IMR-90 (cell line): ENCODE results near the gene RARS1. TPM values are rescaled to one million over a fixed set of nuclear protein-coding genes. Genes with fewer than 3 reads are reported as not detected.

ENCODE experiments used
- ATAC-seq: fragments of 200-7000 bp; cut with Tn5 transposase; 2 replicates; pipeline ENCODE4 v1.9.1; 2020; ENCODE audit warnings: low read depth, mild to moderate bottlenecking, moderate library complexity
- Bru-seq: library from RNA; stranded (reverse); fragments of 400-500 nt; gene quantifications from one replicate; lab custom pipeline; 2021; lab: Mats Ljungman, UMichigan
- BruChase-seq, 2 experiments: library from RNA; stranded (reverse); fragments of 400-500 nt; gene quantifications; one replicate each; lab custom pipeline; 2021; lab: Mats Ljungman, UMichigan
- BruUV-seq: library from RNA; stranded (reverse); fragments of 400-500 nt; replicated peaks from 2 replicates; lab custom pipeline; 2021; lab: Mats Ljungman, UMichigan
- CTCF ChIA-PET: fragments of 300-600 bp; formaldehyde crosslinking; extraction: SDS; loops from one replicate; lab custom pipeline; 2021; ENCODE audit warnings: antibody characterized with exemption; lab: Yijun Ruan, JAX
- POLR2A ChIA-PET: fragments of 300-600 bp; sonication (Branson Sonifier 250); formaldehyde crosslinking; loops from one replicate; lab custom pipeline; 2022; ENCODE audit warnings: antibody characterized with exemption; ENCODE audit not compliant: unreplicated experiment; lab: Charles Lee
- DNase-seq: peaks from one replicate; pipeline ENCODE4 v3.0.0; 2013
- H2AFZ ChIP-seq: replicated peaks from 2 replicates; pipeline ENCODE3; 2013; ENCODE audit warnings: low read length, mild to moderate bottlenecking; ENCODE audit not compliant: poor library complexity
- H2AK5ac ChIP-seq: 2 replicates; pipeline ENCODE4 v1.6.1; 2013; ENCODE audit warnings: low read depth, low read length, inconsistent platforms
- H2AK9ac ChIP-seq: replicated peaks from 2 replicates; pipeline ENCODE3; 2013; ENCODE audit warnings: mild to moderate bottlenecking, low read depth, low read length, moderate library complexity; ENCODE audit not compliant: poor library complexity
- H2BK120ac ChIP-seq: 2 replicates; pipeline ENCODE4 v1.6.1; 2013; ENCODE audit warnings: low read depth, low read length, inconsistent platforms
- H2BK15ac ChIP-seq: 3 replicates; pipeline ENCODE4 v1.6.1; 2013; ENCODE audit warnings: low read depth, low read length, inconsistent platforms
- H2BK20ac ChIP-seq: 2 replicates; pipeline ENCODE4 v1.6.1; 2013; ENCODE audit warnings: low read depth, mild to moderate bottlenecking, inconsistent platforms, low read length, moderate library complexity
- H2BK5ac ChIP-seq: 2 replicates; pipeline ENCODE4 v1.6.1; 2013; ENCODE audit warnings: mild to moderate bottlenecking, low read depth, low read length, inconsistent platforms; ENCODE audit not compliant: poor library complexity, severe bottlenecking
- H3K14ac ChIP-seq: replicated peaks from 2 replicates; pipeline ENCODE4 v1.6.1; 2013; ENCODE audit warnings: low read depth, low read length, inconsistent platforms
- H3K18ac ChIP-seq: 2 replicates; pipeline ENCODE4 v1.6.1; 2013; ENCODE audit warnings: low read depth, low read length, control low read depth
- H3K23ac ChIP-seq: 2 replicates; pipeline ENCODE4 v1.6.1; 2013; ENCODE audit warnings: low read depth, low read length, inconsistent platforms
- H3K27ac ChIP-seq: 2 replicates; pipeline ENCODE4 v1.5.1; 2013; ENCODE audit warnings: mild to moderate bottlenecking, control low read depth, low read length; ENCODE audit not compliant: insufficient read depth
- H3K27me3 ChIP-seq: 2 replicates; pipeline ENCODE4 v1.6.1; 2013; ENCODE audit warnings: low read length; ENCODE audit not compliant: control insufficient read depth, insufficient read depth
- H3K36me3 ChIP-seq: 2 replicates; pipeline ENCODE4 v1.6.1; 2013; ENCODE audit warnings: low read length, mixed read lengths; ENCODE audit not compliant: control insufficient read depth, insufficient read depth
- H3K4ac ChIP-seq: 2 replicates; pipeline ENCODE4 v1.6.1; 2013; ENCODE audit warnings: low read depth, low read length, inconsistent platforms
- H3K4me1 ChIP-seq: 2 replicates; pipeline ENCODE4 v1.6.1; 2013; ENCODE audit warnings: low read length, mixed read lengths; ENCODE audit not compliant: control insufficient read depth, insufficient read depth
- H3K4me2 ChIP-seq: 2 replicates; pipeline ENCODE4 v1.6.1; 2013; ENCODE audit warnings: low read depth, mild to moderate bottlenecking, control low read depth, low read length, moderate library complexity
- H3K4me3 ChIP-seq: 2 replicates; pipeline ENCODE4 v1.5.1; 2013; ENCODE audit warnings: low read depth, mild to moderate bottlenecking, control low read depth, low read length, moderate library complexity; ENCODE audit not compliant: insufficient read depth
- H3K56ac ChIP-seq: 2 replicates; pipeline ENCODE4 v1.6.1; 2013; ENCODE audit warnings: low read length, inconsistent platforms; ENCODE audit not compliant: insufficient read depth; ENCODE audit errors: extremely low read depth
- H3K79me1 ChIP-seq, 2 experiments: 2 replicates each; pipeline ENCODE4 v1.6.1; 2013; ENCODE audit warnings: low read length in 2 of 2, inconsistent platforms in 1 of 2, low read depth in 1 of 2
- H3K9ac ChIP-seq: 2 replicates; pipeline ENCODE4 v1.6.1; 2013; ENCODE audit warnings: low read depth, low read length, control low read depth
- H3K9me1 ChIP-seq: 2 replicates; pipeline ENCODE4 v1.6.1; 2013; ENCODE audit warnings: low read length, inconsistent platforms; ENCODE audit not compliant: insufficient read depth
- H3K9me3 ChIP-seq: 2 replicates; pipeline ENCODE4 v1.6.1; 2013; ENCODE audit warnings: low read length; ENCODE audit not compliant: control insufficient read depth, insufficient read depth
- H4K20me1 ChIP-seq: 2 replicates; pipeline ENCODE4 v1.6.1; 2013; ENCODE audit warnings: low read length, inconsistent platforms; ENCODE audit not compliant: insufficient read depth
- H4K5ac ChIP-seq: 2 replicates; pipeline ENCODE4 v1.6.1; 2013; ENCODE audit warnings: mild to moderate bottlenecking, low read depth, low read length, control low read depth
- H4K8ac ChIP-seq, 2 experiments: 2 replicates each; pipeline ENCODE4 v1.6.1; 2013; ENCODE audit warnings: low read depth in 2 of 2, low read length in 2 of 2, control low read depth in 1 of 2, inconsistent platforms in 1 of 2
- H4K91ac ChIP-seq: 2 replicates; pipeline ENCODE4 v1.6.1; 2013; ENCODE audit warnings: low read depth, low read length, inconsistent platforms; ENCODE audit not compliant: insufficient read depth
- BHLHE40 ChIP-seq: fragments of 150-350 bp; IDR thresholded peaks from 2 replicates; pipeline ENCODE4 v1.6.1; 2016; ENCODE audit warnings: mild to moderate bottlenecking, low read depth, low read length
- CHD1 ChIP-seq: IDR thresholded peaks from 2 replicates; pipeline ENCODE4 v1.6.1; 2012; ENCODE audit warnings: low read depth, low read length, improper control_type of control experiment
- CTCF ChIP-seq: conservative IDR thresholded peaks from 2 replicates; pipeline ENCODE4 v1.5.1; 2012; ENCODE audit warnings: mild to moderate bottlenecking, low read depth, low read length, improper control_type of control experiment
- ELK1 ChIP-seq: fragments of 150-350 bp; IDR thresholded peaks from 2 replicates; pipeline ENCODE4 v1.6.1; 2016; ENCODE audit warnings: low read depth, mild to moderate bottlenecking, low read length, moderate library complexity, borderline replicate concordance
- FOS ChIP-seq: fragments of 150-350 bp; IDR thresholded peaks from 2 replicates; pipeline ENCODE4 v1.6.1; 2016; ENCODE audit warnings: low read depth, low read length
- MAFK ChIP-seq: IDR thresholded peaks from 2 replicates; pipeline ENCODE4 v1.6.1; 2012; ENCODE audit warnings: low read depth, low read length, improper control_type of control experiment
- MAZ ChIP-seq: IDR thresholded peaks from 2 replicates; pipeline ENCODE4 v1.6.1; 2012; ENCODE audit warnings: low read depth, mild to moderate bottlenecking, low read length, improper control_type of control experiment, moderate library complexity, borderline replicate concordance
- NFE2L2 ChIP-seq: fragments of 150-350 bp; IDR thresholded peaks from 2 replicates; pipeline ENCODE4 v1.6.1; 2016; ENCODE audit warnings: low read depth, mild to moderate bottlenecking, low read length
- SMC3 ChIP-seq: fragments of 150-350 bp; IDR thresholded peaks from 2 replicates; pipeline ENCODE4 v1.6.1; 2016; ENCODE audit warnings: low read depth, mild to moderate bottlenecking, antibody characterized with exemption, low read length, moderate library complexity
- USF2 ChIP-seq: fragments of 150-350 bp; IDR thresholded peaks from 2 replicates; pipeline ENCODE4 v1.6.1; 2017; ENCODE audit warnings: mild to moderate bottlenecking, antibody characterized with exemption, low read length, low read depth
- WGBS, 2 experiments: methylation state at CpG; one replicate each; pipeline versions ENCODE4 v1.1.5 to v1.1.7; 2013; ENCODE audit warnings: missing lambda C conversion rate in 2 of 2; ENCODE audit not compliant: insufficient read length in 1 of 2; ENCODE audit errors: extremely low coverage in 2 of 2; 5-methylcytosine and 5-hydroxymethylcytosine counted together
- dilution Hi-C: fragments of 300-500 bp; cut with HindIII; formaldehyde crosslinking; loops from one replicate; pipeline ENCODE4 v1.14.3; 2018; ENCODE audit warnings: low sequenced_read_pairs; ENCODE audit not compliant: unreplicated experiment
- in situ Hi-C: fragments of 300-500 bp; cut with MboI; formaldehyde crosslinking; loops from 3 replicates; pipeline ENCODE4 v1.14.3; 2019; ENCODE audit warnings: low sequenced_read_pairs, inconsistent platforms, mixed read lengths
- intact Hi-C: fragments of 100-400 bp; cut with micrococcal nuclease; formaldehyde crosslinking; loops from 2 replicates; pipeline ENCODE4 v1.10.0; 2022
- long read RNA-seq: library from polyadenylated mRNA; unstranded; transcript quantifications from one replicate; pipeline ENCODE4 v2.0.0, GENCODE V29; 2021; ENCODE audit not compliant: unreplicated experiment
- polyA plus RNA-seq, 3 experiments: library from polyadenylated mRNA; depleted of rRNA; stranded (reverse); fragments of >200 nt; gene quantifications; 2 replicates each; pipeline ENCODE4 v1.2.3, GENCODE V29; 2012; ENCODE audit warnings: low replicate concordance in 1 of 3
- total RNA-seq: library from RNA; depleted of rRNA; stranded (reverse); fragments of >200 nt; gene quantifications from 2 replicates; pipeline ENCODE4 v1.2.3, GENCODE V29; 2012; rRNA removed

The RARS1 gene
- total RNA-seq (153 and 285 TPM in 2 replicates), polyA plus RNA-seq (2012; rRNA removed) (71.2 and 80.4 TPM in 2 replicates), Bru-seq, nascent RNA (percentile 93 among the genes with signal in this experiment), BruChase-seq, experiment 1, labeled RNA remaining after a 6-hour chase (percentile 95 among the genes with signal in this experiment), BruChase-seq, experiment 2, labeled RNA remaining after a 2-hour chase (percentile 93 among the genes with signal in this experiment)
- 7.7 and 17.9 TPM in 2 replicates for polyA plus RNA-seq (2012; cell fraction: cytosol; rRNA removed)
- 9.3 and 112 TPM in 2 replicates for polyA plus RNA-seq (2012; cell fraction: nucleus; rRNA removed; ENCODE audit: low replicate concordance)
- long read RNA-seq, transcript RARS-201 (15 exons, 2,146 nt) = major isoform, 139 of 169 reads
- long read RNA-seq, partial matches to known transcripts = 22 of 169 reads
- long read RNA-seq, other reads (novel, unspliced or antisense) = 8 of 169 reads

- Histone ChIP-seq H2BK20ac (peak within 1 kb of the TSS; percentile 60; the same call in 1 of the 2 replicates), H3K36me3 (peaks cover 20% of the 10 kb centered on the region), H2AFZ (peak within 1 kb of the TSS; percentile 94), H3K4me3 (peak within 1 kb of the TSS; percentile 76), H3K9ac (peak within 1 kb of the TSS; percentile 88), H3K18ac (0 out of 2 replicates have a peak within 1 kb of the TSS, but pooled peaks have one; percentile 58), H3K23ac (peak within 1 kb of the TSS; percentile 88), H2AK5ac (peak within 1 kb of the TSS; percentile 37), H3K79me1 (peaks cover 9 to 22% of the 10 kb centered on the region in 2 experiments; a peak in 3 of 4 replicates), H2BK5ac (peak within 1 kb of the TSS; percentile 84), H3K9me1 (no peaks in the 10 kb centered on the region), H4K91ac (peak within 1 kb of the TSS; percentile 87), H4K20me1 (peaks cover 11% of the 10 kb centered on the region), H3K56ac (peak within 1 kb of the TSS; percentile 81), H2BK120ac (peak within 1 kb of the TSS; percentile 87), H3K4me2 (peak within 1 kb of the TSS; percentile 84), H2AK9ac (peak within 1 kb of the TSS; percentile 98), H4K8ac (peak within 1 kb of the TSS; percentile 95 to 99), H2BK15ac (peak within 1 kb of the TSS; percentile 69; the same call in 1 of the 3 replicates), H3K14ac (peak within 1 kb of the TSS; percentile 93), H3K4ac (peak within 1 kb of the TSS; percentile 92), H3K4me1 (no peaks in the 10 kb centered on the region), H3K27ac (peak within 1 kb of the TSS; percentile 87), H3K27me3 (no peaks in the 10 kb centered on the region), H4K5ac (peak within 1 kb of the TSS; percentile 95), H3K9me3 (no peaks in the 10 kb centered on the region)
- DNase-seq (peak; percentile 94), ATAC-seq (peak; percentile 97)
- ChIA-PET POLR2A (no interaction called here), CTCF (interaction anchor here (1.2 to 1.4 kb wide), 3 partner anchors 9 to 21 kb away, joined by 3 to 6 read pairs (median 4); no protein-coding TSS in a partner anchor)
- in situ Hi-C loops = loop anchor here (5.0 kb wide), 1 partner anchor 214 kb away; no protein-coding TSS in a partner anchor
- intact Hi-C loops = loop anchor here (1.0 kb wide), 1 partner anchor 217 kb away; no protein-coding TSS in a partner anchor
- 4% methylated on average over 11 of the region's 40 CpGs; no CpG with 5 or more reads in 1 of the 2 experiments for WGBS, 2 experiments
- dilution Hi-C loops = no loop called here
- TSS peak; percentile 32 for BruUV-seq
- TF ChIP-seq USF2 = no peak
- TF ChIP-seq BHLHE40 = no peak
- peak; percentile 98; the same call in 1 of the 2 replicates for TF ChIP-seq CTCF
- 0 out of 2 replicates have a peak, but pooled peaks have one; percentile 5 for TF ChIP-seq NFE2L2
- TF ChIP-seq SMC3 = peak; percentile 75
- TF ChIP-seq MAFK = no peak
- no peak for TF ChIP-seq CHD1
- no peak for TF ChIP-seq FOS
- peak; percentile 100 for TF ChIP-seq MAZ
- no peak for TF ChIP-seq ELK1
Observed at GRCh38 chr5:168486136-168486879, at the start of gene RARS1. RARS1 (plus strand) TSS chr5:168486471; CDS start chr5:168486499, 28 bp downstream.
